Prostate gland (tissue), 2 donors: Measurements from ENCODE around the gene ZNRF3.

Experiments used
- POLR2A ChIP-seq: fragments of 450-650 bp; IDR thresholded peaks from one replicate; pipeline ENCODE4 v1.6.1; 2016; ENCODE audit warnings: antibody characterized with exemption, mild to moderate bottlenecking
- TF ChIP-seq, protein P1 (sequence below), 4 experiments: fragments of 200-600 bp in 2 of 4; fragments of 450-650 bp in 2 of 4; sonication (generic) in 2 of 4; IDR thresholded peaks; 1 replicate in 3 of 4; 2 replicates in 1 of 4; pipeline ENCODE4 v1.5.1; 2016 to 2019; ENCODE audit warnings: antibody characterized with exemption in 4 of 4, mild to moderate bottlenecking in 2 of 4, moderate library complexity in 2 of 4

DNA sequence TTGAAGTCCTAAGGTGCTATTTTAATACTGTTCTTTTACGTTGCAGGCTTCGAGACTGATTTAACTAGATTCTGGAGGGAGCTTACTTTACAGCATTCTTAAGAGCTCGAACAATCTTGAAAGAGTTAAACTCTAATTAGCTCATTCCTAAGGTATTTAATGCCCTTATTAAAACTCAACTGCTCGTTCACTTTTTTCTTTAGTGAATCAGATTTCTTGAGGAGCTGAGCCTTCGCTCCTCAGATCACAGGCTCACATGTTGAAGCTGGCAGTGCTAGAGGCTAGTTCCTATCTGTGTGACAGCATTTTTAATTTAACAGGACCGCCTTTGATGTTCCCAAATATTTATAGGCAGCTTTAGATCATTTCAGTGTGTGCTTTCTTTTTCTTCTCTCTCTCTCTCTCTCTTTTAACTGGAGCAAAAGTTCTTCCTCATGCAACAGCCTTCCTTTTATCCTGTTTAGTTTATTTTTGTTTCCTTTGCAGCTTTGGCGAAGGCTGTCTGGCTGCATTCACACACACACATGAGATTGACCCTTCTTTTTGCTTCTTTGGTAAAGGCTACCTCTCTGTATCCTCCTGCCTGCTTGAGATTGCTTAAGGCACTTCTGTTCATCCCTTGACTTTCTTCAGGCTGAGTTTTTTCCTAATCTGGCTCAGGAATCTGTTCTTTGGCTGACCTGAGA is 21.0 kb downstream of the ZNRF3 start:
- no peak for TF ChIP-seq POLR2A
- TF ChIP-seq, protein P1, sequence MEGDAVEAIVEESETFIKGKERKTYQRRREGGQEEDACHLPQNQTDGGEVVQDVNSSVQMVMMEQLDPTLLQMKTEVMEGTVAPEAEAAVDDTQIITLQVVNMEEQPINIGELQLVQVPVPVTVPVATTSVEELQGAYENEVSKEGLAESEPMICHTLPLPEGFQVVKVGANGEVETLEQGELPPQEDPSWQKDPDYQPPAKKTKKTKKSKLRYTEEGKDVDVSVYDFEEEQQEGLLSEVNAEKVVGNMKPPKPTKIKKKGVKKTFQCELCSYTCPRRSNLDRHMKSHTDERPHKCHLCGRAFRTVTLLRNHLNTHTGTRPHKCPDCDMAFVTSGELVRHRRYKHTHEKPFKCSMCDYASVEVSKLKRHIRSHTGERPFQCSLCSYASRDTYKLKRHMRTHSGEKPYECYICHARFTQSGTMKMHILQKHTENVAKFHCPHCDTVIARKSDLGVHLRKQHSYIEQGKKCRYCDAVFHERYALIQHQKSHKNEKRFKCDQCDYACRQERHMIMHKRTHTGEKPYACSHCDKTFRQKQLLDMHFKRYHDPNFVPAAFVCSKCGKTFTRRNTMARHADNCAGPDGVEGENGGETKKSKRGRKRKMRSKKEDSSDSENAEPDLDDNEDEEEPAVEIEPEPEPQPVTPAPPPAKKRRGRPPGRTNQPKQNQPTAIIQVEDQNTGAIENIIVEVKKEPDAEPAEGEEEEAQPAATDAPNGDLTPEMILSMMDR (IDR thresholded peaks at IDR 0.05), result no peak
